ENCODE results near the gene MAP3K7. TPM values are rescaled to one million over a fixed set of nuclear protein-coding genes. Genes with fewer than 3 reads are reported as not detected.
"Not testable (repeated sequence)": the region's sequence is repeated elsewhere in the genome, so short reads cannot be mapped to it uniquely, and the experiment has no call there.

The MAP3K7 gene
- total RNA-seq, 1 experiment from 2014 or later: 23.0 TPM

- in situ Hi-C loops (cut with HindIII; ENCODE audit: low pct_unique_long_range_greater_than_20kb, low sequenced_read_pairs): no loop called here
Observed at GRCh38 chr6:90583836-90584481, 2.9 kb downstream of the MAP3K7 start.

GRCh38 chr6:90583179-90583835, 3.6 kb downstream of the MAP3K7 start:
- no peak for DNase-seq (ENCODE audit: low read depth, low spot score)
- in situ Hi-C loops (cut with HindIII; ENCODE audit: low pct_unique_long_range_greater_than_20kb, low sequenced_read_pairs): no loop called here

More at GRCh38 chr6:90583836-90584481, 2.9 kb downstream of the MAP3K7 start:
- no peak for DNase-seq (ENCODE audit: low read depth, low spot score)

- DNase-seq (ENCODE audit: low read depth, low spot score): no peak
- in situ Hi-C loops (cut with HindIII; ENCODE audit: low pct_unique_long_range_greater_than_20kb, low sequenced_read_pairs): no loop called here
Observed at GRCh38 chr6:90581146-90581545, 5.7 kb downstream of the MAP3K7 start.

- in situ Hi-C loops (cut with HindIII; ENCODE audit: low pct_unique_long_range_greater_than_20kb, low sequenced_read_pairs): no loop called here
Observed at GRCh38 chr6:90578894-90579549, 7.8 kb downstream of the MAP3K7 start.

GRCh38 chr6:90575267-90575666, 11.6 kb downstream of the MAP3K7 start:
- no peak for DNase-seq (ENCODE audit: low read depth, low spot score)
- in situ Hi-C loops (cut with HindIII; ENCODE audit: low pct_unique_long_range_greater_than_20kb, low sequenced_read_pairs): no loop called here

More at GRCh38 chr6:90578894-90579549, 7.8 kb downstream of the MAP3K7 start:
- no peak for DNase-seq (ENCODE audit: low read depth, low spot score)

- DNase-seq (ENCODE audit: low read depth, low spot score): peak; percentile 16
- in situ Hi-C loops (cut with HindIII; ENCODE audit: low pct_unique_long_range_greater_than_20kb, low sequenced_read_pairs): no loop called here
Observed at GRCh38 chr6:90574610-90575009, 12.3 kb downstream of the MAP3K7 start.

GRCh38 chr6:90573624-90574023, 13.2 kb downstream of the MAP3K7 start:
- DNase-seq (ENCODE audit: low read depth, low spot score): no peak

GRCh38 chr6:90572856-90573255, 14.0 kb downstream of the MAP3K7 start:
- in situ Hi-C loops (cut with HindIII; ENCODE audit: low pct_unique_long_range_greater_than_20kb, low sequenced_read_pairs): no loop called here

More at GRCh38 chr6:90573624-90574023, 13.2 kb downstream of the MAP3K7 start:
- in situ Hi-C loops (cut with HindIII; ENCODE audit: low pct_unique_long_range_greater_than_20kb, low sequenced_read_pairs): no loop called here

GRCh38 chr6:90569223-90569622, 17.6 kb downstream of the MAP3K7 start:
- no peak for DNase-seq (ENCODE audit: low read depth, low spot score)
- in situ Hi-C loops (cut with HindIII; ENCODE audit: low pct_unique_long_range_greater_than_20kb, low sequenced_read_pairs): no loop called here

More at GRCh38 chr6:90572856-90573255, 14.0 kb downstream of the MAP3K7 start:
- no peak for DNase-seq (ENCODE audit: low read depth, low spot score)

- DNase-seq (ENCODE audit: low read depth, low spot score); in situ Hi-C loops (cut with HindIII; ENCODE audit: low pct_unique_long_range_greater_than_20kb, low sequenced_read_pairs): not testable (repeated sequence)
Observed at GRCh38 chr6:90567682-90568081, 19.2 kb downstream of the MAP3K7 start.

GRCh38 chr6:90562341-90562740, 24.5 kb downstream of the MAP3K7 start:
- DNase-seq (ENCODE audit: low read depth, low spot score); in situ Hi-C loops (cut with HindIII; ENCODE audit: low pct_unique_long_range_greater_than_20kb, low sequenced_read_pairs): not testable (repeated sequence)

GRCh38 chr6:90559931-90560330, 26.9 kb downstream of the MAP3K7 start:
- in situ Hi-C loops (cut with HindIII; ENCODE audit: low pct_unique_long_range_greater_than_20kb, low sequenced_read_pairs): no loop called here
- no peak for DNase-seq (ENCODE audit: low read depth, low spot score)

GRCh38 chr6:90557006-90557405, 29.9 kb downstream of the MAP3K7 start:
- no peak for DNase-seq (ENCODE audit: low read depth, low spot score)
- in situ Hi-C loops (cut with HindIII; ENCODE audit: low pct_unique_long_range_greater_than_20kb, low sequenced_read_pairs): no loop called here

- in situ Hi-C loops (cut with HindIII; ENCODE audit: low pct_unique_long_range_greater_than_20kb, low sequenced_read_pairs): no loop called here
- no peak for DNase-seq (ENCODE audit: low read depth, low spot score)
Observed at GRCh38 chr6:90547991-90548390, 38.9 kb downstream of the MAP3K7 start.

GRCh38 chr6:90547079-90547478, 39.8 kb downstream of the MAP3K7 start:
- in situ Hi-C loops (cut with HindIII; ENCODE audit: low pct_unique_long_range_greater_than_20kb, low sequenced_read_pairs): no loop called here
- DNase-seq (ENCODE audit: low read depth, low spot score): no peak

GRCh38 chr6:90545448-90545847, 41.4 kb downstream of the MAP3K7 start:
- in situ Hi-C loops (cut with HindIII; ENCODE audit: low pct_unique_long_range_greater_than_20kb, low sequenced_read_pairs): no loop called here
- DNase-seq (ENCODE audit: low read depth, low spot score): no peak

- in situ Hi-C loops (cut with HindIII; ENCODE audit: low pct_unique_long_range_greater_than_20kb, low sequenced_read_pairs): no loop called here
- DNase-seq (ENCODE audit: low read depth, low spot score): no peak
Observed at GRCh38 chr6:90544741-90545140, 42.1 kb downstream of the MAP3K7 start.

- DNase-seq (ENCODE audit: low read depth, low spot score): no peak
Observed at GRCh38 chr6:90544081-90544480, 42.8 kb downstream of the MAP3K7 start.

GRCh38 chr6:90541221-90541620, 45.7 kb downstream of the MAP3K7 start:
- in situ Hi-C loops (cut with HindIII; ENCODE audit: low pct_unique_long_range_greater_than_20kb, low sequenced_read_pairs): no loop called here
- DNase-seq (ENCODE audit: low read depth, low spot score): no peak

More at GRCh38 chr6:90544081-90544480, 42.8 kb downstream of the MAP3K7 start:
- in situ Hi-C loops (cut with HindIII; ENCODE audit: low pct_unique_long_range_greater_than_20kb, low sequenced_read_pairs): no loop called here

Data from SK-MEL-5 (cell line).